H9 (cell line): ENCODE results near the gene EHD4. TPM values are rescaled to one million over a fixed set of nuclear protein-coding genes. Genes with fewer than 3 reads are reported as not detected.

Experiments
- DNase-seq: peaks from one replicate; pipeline ENCODE4 v3.0.0-alpha.2; 2017
- H2AFZ ChIP-seq: one replicate; pipeline ENCODE4 v1.6.1; 2013; ENCODE audit warnings: mild to moderate bottlenecking, low read length, control low read depth, moderate library complexity
- H2AK5ac ChIP-seq: 2 replicates; pipeline ENCODE4 v1.6.1; 2013; ENCODE audit warnings: low read length, control low read depth, mixed read lengths; ENCODE audit not compliant: insufficient read length
- H2BK120ac ChIP-seq: one replicate; pipeline ENCODE4 v1.6.1; 2013; ENCODE audit warnings: low read depth, mild to moderate bottlenecking, low read length, control low read depth, inconsistent platforms; ENCODE audit not compliant: poor library complexity, severe bottlenecking
- H2BK12ac ChIP-seq: 2 replicates; pipeline ENCODE4 v1.6.1; 2013; ENCODE audit warnings: low read length, control low read depth, mixed read lengths, low read depth; ENCODE audit not compliant: insufficient read length
- H2BK15ac ChIP-seq: 2 replicates; pipeline ENCODE4 v1.6.1; 2013; ENCODE audit warnings: low read depth, low read length, control low read depth
- H2BK20ac ChIP-seq: one replicate; pipeline ENCODE4 v1.6.1; 2013; ENCODE audit warnings: low read depth, mild to moderate bottlenecking, low read length, control low read depth, inconsistent platforms; ENCODE audit not compliant: poor library complexity, severe bottlenecking
- H2BK5ac ChIP-seq: 2 replicates; pipeline ENCODE4 v1.6.1; 2013; ENCODE audit warnings: low read length, control low read depth, mixed read lengths; ENCODE audit not compliant: insufficient read length
- H3K14ac ChIP-seq: 2 replicates; pipeline ENCODE4 v1.6.1; 2013; ENCODE audit warnings: low read length, control low read depth; ENCODE audit not compliant: insufficient read depth
- H3K18ac ChIP-seq: 2 replicates; pipeline ENCODE4 v1.6.1; 2013; ENCODE audit warnings: low read depth, mild to moderate bottlenecking, mixed read lengths, low read length, control low read depth; ENCODE audit not compliant: insufficient read length
- H3K23ac ChIP-seq: 2 replicates; pipeline ENCODE4 v1.6.1; 2013; ENCODE audit warnings: low read length, control low read depth, mixed read lengths, low read depth; ENCODE audit not compliant: insufficient read length
- H3K23me2 ChIP-seq: 2 replicates; pipeline ENCODE4 v1.6.1; 2013; ENCODE audit warnings: low read depth, mild to moderate bottlenecking, mixed read lengths, low read length, control low read depth; ENCODE audit not compliant: insufficient read length, poor library complexity, severe bottlenecking
- H3K27ac ChIP-seq: 2 replicates; pipeline ENCODE4 v1.5.1; 2013; ENCODE audit warnings: low read length, control low read depth, mixed read lengths, low read depth; ENCODE audit not compliant: insufficient read length
- H3K27me3 ChIP-seq: 2 replicates; pipeline ENCODE4 v1.6.1; 2013; ENCODE audit warnings: low read length, control low read depth, inconsistent platforms; ENCODE audit not compliant: insufficient read depth
- H3K4ac ChIP-seq: 2 replicates; pipeline ENCODE4 v1.6.1; 2013; ENCODE audit warnings: low read depth, mild to moderate bottlenecking, control low read depth, inconsistent platforms, low read length, moderate library complexity
- H3K4me1 ChIP-seq: 2 replicates; pipeline ENCODE4 v1.6.1; 2013; ENCODE audit warnings: low read length, control low read depth, inconsistent platforms; ENCODE audit not compliant: insufficient read depth
- H3K4me2 ChIP-seq: 2 replicates; pipeline ENCODE4 v1.6.1; 2013; ENCODE audit warnings: low read length, control low read depth, mixed read lengths; ENCODE audit not compliant: insufficient read length, insufficient read depth
- H3K56ac ChIP-seq: 2 replicates; pipeline ENCODE4 v1.6.1; 2013; ENCODE audit warnings: low read depth, mild to moderate bottlenecking, mixed read lengths, low read length, control low read depth; ENCODE audit not compliant: insufficient read length
- H3K79me1 ChIP-seq: 2 replicates; pipeline ENCODE4 v1.6.1; 2013; ENCODE audit warnings: low read depth, mild to moderate bottlenecking, moderate library complexity, low read length, control low read depth, inconsistent platforms; ENCODE audit not compliant: insufficient read depth, poor library complexity, severe bottlenecking
- H3K79me2 ChIP-seq: 2 replicates; pipeline ENCODE4 v1.6.1; 2013; ENCODE audit warnings: low read length, control low read depth, inconsistent platforms; ENCODE audit not compliant: insufficient read depth
- H3K9ac ChIP-seq: 2 replicates; pipeline ENCODE4 v1.6.1; 2013; ENCODE audit warnings: low read length, control low read depth, mixed read lengths; ENCODE audit not compliant: insufficient read length; ENCODE audit errors: extremely low read depth
- H3K9me3 ChIP-seq: one replicate; pipeline ENCODE4 v1.6.1; 2013; ENCODE audit warnings: low read depth, low read length, inconsistent platforms; ENCODE audit not compliant: control insufficient read depth
- H3T11ph ChIP-seq: one replicate; pipeline ENCODE4 v1.6.1; 2013; ENCODE audit warnings: mild to moderate bottlenecking, low read length, control low read depth, inconsistent platforms
- H4K20me1 ChIP-seq: one replicate; pipeline ENCODE4 v1.6.1; 2013; ENCODE audit not compliant: control insufficient read depth, insufficient read length, insufficient read depth
- H4K5ac ChIP-seq: 2 replicates; pipeline ENCODE4 v1.6.1; 2013; ENCODE audit warnings: low read depth, mild to moderate bottlenecking, mixed read lengths, low read length, control low read depth; ENCODE audit not compliant: insufficient read length
- H4K8ac ChIP-seq: replicated peaks from 2 replicates; pipeline ENCODE4 v1.6.1; 2013; ENCODE audit warnings: low read length, control low read depth, mixed read lengths, low read depth; ENCODE audit not compliant: insufficient read length
- H4K91ac ChIP-seq: 2 replicates; pipeline ENCODE4 v1.6.1; 2013; ENCODE audit warnings: low read depth, mild to moderate bottlenecking, moderate library complexity, mixed read lengths, low read length, control low read depth; ENCODE audit not compliant: insufficient read length
- H3K27ac Mint-ChIP-seq, 3 experiments: 2 replicates in 2 of 3; 3 replicates in 1 of 3; pipeline ENCODE4 v1.8.0; 2020 to 2021; ENCODE audit warnings: mixed read lengths in 3 of 3, mild to moderate bottlenecking in 1 of 3, moderate library complexity in 1 of 3
- H3K27me3 Mint-ChIP-seq: 2 replicates; pipeline ENCODE4 v1.8.0; 2021; ENCODE audit warnings: low read depth, mild to moderate bottlenecking, moderate library complexity, mixed read lengths
- H3K36me3 Mint-ChIP-seq, 3 experiments: 2 replicates in 2 of 3; 3 replicates in 1 of 3; pipeline ENCODE4 v1.8.0; 2020 to 2021; ENCODE audit warnings: low read depth in 3 of 3, mixed read lengths in 3 of 3; ENCODE audit not compliant: insufficient read depth in 1 of 3
- H3K4me1 Mint-ChIP-seq, 2 experiments: 2 replicates each; pipeline ENCODE4 v1.8.0; 2020; ENCODE audit warnings: mixed read lengths in 2 of 2
- H3K4me3 Mint-ChIP-seq, 2 experiments: 2 replicates in 1 of 2; 3 replicates in 1 of 2; pipeline ENCODE4 v1.8.0; 2020 to 2021; ENCODE audit warnings: mild to moderate bottlenecking in 2 of 2, mixed read lengths in 2 of 2, moderate library complexity in 1 of 2
- H3K9me3 Mint-ChIP-seq, 2 experiments: 2 replicates in 1 of 2; 3 replicates in 1 of 2; pipeline ENCODE4 v1.8.0; 2020; ENCODE audit warnings: mild to moderate bottlenecking in 2 of 2, mixed read lengths in 2 of 2, moderate library complexity in 1 of 2
- CTCF ChIP-seq: fragments of 200-600 bp; sonication (generic); conservative IDR thresholded peaks from 3 replicates; pipeline ENCODE4 v1.8.0; 2021; ENCODE audit warnings: antibody characterized with exemption, mild to moderate bottlenecking
- WGBS: extraction: QIAGEN DNeasy Blood & Tissue Kit; methylation state at CpG from one replicate; pipeline ENCODE4 v1.1.7; 2013; ENCODE audit warnings: missing lambda C conversion rate, low lambda C conversion rate, mixed read lengths; ENCODE audit not compliant: insufficient read length; ENCODE audit errors: extremely low coverage; 5-methylcytosine and 5-hydroxymethylcytosine counted together
- total RNA-seq: library from RNA; stranded (reverse); gene quantifications from 2 replicates; pipeline ENCODE4 v1.2.1, GENCODE V29; 2021

The EHD4 gene
- total RNA-seq, 1 experiment from 2014 or later: 22.9 TPM

- H2BK12ac ChIP-seq: no peak overlapping the region
- H2BK15ac ChIP-seq: no peak overlapping the region
- H3K14ac ChIP-seq: no peak overlapping the region; the same call in 1 of the 2 replicates
- Mint-ChIP-seq H3K36me3 (no peaks in the 10 kb centered on the region), H3K4me1 (peaks cover 10 to 16% of the 10 kb centered on the region in 2 experiments), H3K27me3 (no peaks in the 10 kb centered on the region; the same call in 1 of the 2 replicates), H3K27ac (no peak overlapping the region), H3K9me3 (no peaks in the 10 kb centered on the region), H3K4me3 (no peak overlapping the region)
- H3K4ac ChIP-seq: no peak overlapping the region
- H3K23me2 ChIP-seq: no peaks in the 10 kb centered on the region
- H3K56ac ChIP-seq: no peak overlapping the region
- no peaks in the 10 kb centered on the region for H4K20me1 ChIP-seq
- no peak overlapping the region for H3K9ac ChIP-seq
- no peaks in the 10 kb centered on the region for H3K9me3 ChIP-seq
- H2BK20ac ChIP-seq: no peak overlapping the region
- no peak overlapping the region for H2BK5ac ChIP-seq
- no peaks in the 10 kb centered on the region for H3K79me2 ChIP-seq
- no CpG with 5 or more reads among the region's 19 CpGs for WGBS
- H3K79me1 ChIP-seq: no peaks in the 10 kb centered on the region
- no peak overlapping the region for H3K4me2 ChIP-seq
- H3K4me1 ChIP-seq: no peaks in the 10 kb centered on the region
- no peak for TF ChIP-seq CTCF
- H3T11ph ChIP-seq: no peak overlapping the region
- H2AK5ac ChIP-seq: no peak overlapping the region
- H4K5ac ChIP-seq: no peak overlapping the region
- H3K27me3 ChIP-seq: no peaks in the 10 kb centered on the region
- DNase-seq: peak; percentile 73
- no peak overlapping the region for H3K23ac ChIP-seq
- H3K27ac ChIP-seq: no peak overlapping the region
- H4K8ac ChIP-seq: no peak overlapping the region
- no peak overlapping the region for H2BK120ac ChIP-seq
- no peak overlapping the region for H4K91ac ChIP-seq
- H2AFZ ChIP-seq: no peak overlapping the region
- H3K18ac ChIP-seq: no peak overlapping the region
These were observed 109.7 kb downstream of the EHD4 start for GRCh38 chr15:41862515-41863116.
